K562 (cell line): ENCODE measurements around the gene CARMIL3. TPM values are rescaled to one million over a fixed set of nuclear protein-coding genes. Genes with fewer than 3 reads are reported as not detected.

Experiments used
- ATAC-seq: fragments of 200-7000 bp; cut with Tn5 transposase; 3 replicates; pipeline ENCODE4 v1.9.1; 2020; ENCODE audit warnings: moderate library complexity
- BruUV-seq: library from RNA; stranded (reverse); fragments of 400-500 nt; replicated peaks from 2 replicates; lab custom pipeline; 2021; lab: Mats Ljungman, UMichigan
- CTCF ChIA-PET: fragments of 300-600 bp; formaldehyde crosslinking; extraction: SDS; loops from one replicate; lab custom pipeline; 2021; ENCODE audit warnings: low intra/inter-chr PET ratio; lab: Yijun Ruan, JAX
- POLR2A ChIA-PET: fragments of 300-600, 350-650 bp; sonication (Branson Sonifier 250); formaldehyde crosslinking; extraction: SDS; loops from one replicate; lab custom pipeline; 2021; ENCODE audit warnings: antibody characterized with exemption, inconsistent platforms; lab: Yijun Ruan, JAX
- DNase-seq, 4 experiments: peaks; one replicate each; pipeline versions ENCODE4 v3.0.0 to v3.0.0-alpha.2; 2011 to 2018; ENCODE audit warnings: low spot score in 3 of 4, mixed read lengths in 3 of 4; ENCODE audit errors: extremely low read depth in 1 of 4
- FAIRE-seq: peaks from 2 replicates; lab custom pipeline; 2011; peaks lifted over from hg19 to GRCh38; lab: Jason Lieb, UNC
- H2AFZ ChIP-seq: 2 replicates; pipeline ENCODE4 v1.6.0; 2011; ENCODE audit warnings: low read depth, low read length, control low read depth, inconsistent platforms
- H3K27ac ChIP-seq: fragments of 200-600 bp; 3 replicates; pipeline ENCODE4 v1.8.0; 2011; ENCODE audit warnings: low read depth, mild to moderate bottlenecking, control low read depth, inconsistent platforms, low read length, moderate library complexity, mixed read lengths; ENCODE audit errors: extremely low read depth
- H3K27me3 ChIP-seq, 2 experiments: fragments of 300-600 bp in 1 of 2; 2 replicates in 1 of 2; 3 replicates in 1 of 2; pipeline versions ENCODE4 v1.6.0 to v1.8.0; 2011; ENCODE audit warnings: inconsistent platforms in 2 of 2, low read length in 2 of 2, mild to moderate bottlenecking in 1 of 2, mixed read lengths in 1 of 2, moderate library complexity in 1 of 2; ENCODE audit not compliant: control insufficient read depth in 2 of 2, insufficient read depth in 2 of 2
- H3K36me3 ChIP-seq: fragments of 300-600 bp; 3 replicates; pipeline ENCODE4 v1.8.0; 2011; ENCODE audit warnings: mild to moderate bottlenecking, low read length, inconsistent platforms; ENCODE audit not compliant: control insufficient read depth, insufficient read depth
- H3K4me1 ChIP-seq, 2 experiments: fragments of 200-600 bp in 1 of 2; replicated peaks in 1 of 2; 2 replicates in 1 of 2; 3 replicates in 1 of 2; pipeline versions ENCODE4 v1.5.1 to v1.8.0; 2011; ENCODE audit warnings: inconsistent platforms in 2 of 2, low read length in 2 of 2, mild to moderate bottlenecking in 1 of 2, mixed read lengths in 1 of 2, moderate library complexity in 1 of 2; ENCODE audit not compliant: control insufficient read depth in 2 of 2, insufficient read depth in 2 of 2
- H3K4me2 ChIP-seq: 2 replicates; pipeline ENCODE4 v1.6.1; 2011; ENCODE audit warnings: low read length, control low read depth, inconsistent platforms, mixed read lengths; ENCODE audit not compliant: insufficient read depth
- H3K4me3 ChIP-seq: fragments of 200-600 bp; sonication (generic), shearing (Covaris generic); 2 replicates; pipeline ENCODE4 v1.5.1; 2016; ENCODE audit warnings: control low read depth, inconsistent platforms
- H3K79me2 ChIP-seq: fragments of 200-600 bp; 3 replicates; pipeline ENCODE4 v1.8.0; 2011; ENCODE audit warnings: low read length, inconsistent platforms; ENCODE audit not compliant: control insufficient read depth, insufficient read depth
- H3K9ac ChIP-seq, 2 experiments: 2 replicates each; pipeline versions ENCODE4 v1.6.0 to v1.6.1; 2011; ENCODE audit warnings: low read depth in 2 of 2, low read length in 2 of 2, control low read depth in 1 of 2, inconsistent platforms in 1 of 2, mild to moderate bottlenecking in 1 of 2, mixed read lengths in 1 of 2; ENCODE audit not compliant: insufficient read depth in 1 of 2
- H3K9me1 ChIP-seq: one replicate; pipeline ENCODE4 v1.6.0; 2011; ENCODE audit warnings: inconsistent platforms, mild to moderate bottlenecking, low read length, moderate library complexity; ENCODE audit not compliant: control insufficient read depth, insufficient read depth
- H3K9me3 ChIP-seq: replicated peaks from 2 replicates; pipeline ENCODE4 v1.5.1; 2011; ENCODE audit warnings: low read depth, low read length, inconsistent platforms; ENCODE audit not compliant: control insufficient read depth, insufficient read depth
- H4K20me1 ChIP-seq: replicated peaks from 2 replicates; pipeline ENCODE4 v1.6.1; 2011; ENCODE audit warnings: low read length, inconsistent platforms, mixed read lengths; ENCODE audit not compliant: control insufficient read depth, insufficient read depth
- E2F1 ChIP-seq: sonication (generic); formaldehyde crosslinking; IDR thresholded peaks from 2 replicates; pipeline ENCODE4 v1.8.1; 2023; ENCODE audit warnings: mild to moderate bottlenecking, missing genetic modification reagents, moderate library complexity
- EP300 ChIP-seq: IDR thresholded peaks from 2 replicates; pipeline ENCODE4 v1.6.1; 2012; ENCODE audit warnings: low read length, improper control_type of control experiment
- MXD1 ChIP-seq: fragments of 250-450 bp; sonication (Bioruptor Pico); IDR thresholded peaks from 2 replicates; pipeline ENCODE4 v1.8.0; 2021; ENCODE audit warnings: borderline replicate concordance, mild to moderate bottlenecking, moderate library complexity; ENCODE audit not compliant: poor library complexity, severe bottlenecking
- NCOR1 ChIP-seq: fragments of 450-650 bp; IDR thresholded peaks from 2 replicates; pipeline ENCODE4 v1.6.1; 2016; ENCODE audit warnings: mild to moderate bottlenecking, moderate library complexity
- PBX2 ChIP-seq, 2 experiments: IDR thresholded peaks in 1 of 2; conservative IDR thresholded peaks in 1 of 2; 2 replicates each; pipeline ENCODE4 v1.6.1; 2016; ENCODE audit warnings: low read depth in 2 of 2, mild to moderate bottlenecking in 1 of 2, missing compliant biosample characterization in 1 of 2, missing genetic modification characterization in 1 of 2, moderate library complexity in 1 of 2
- PHTF2 ChIP-seq: fragments of 250-450 bp; sonication (Bioruptor Pico); IDR thresholded peaks from 2 replicates; pipeline ENCODE4 v1.5.0; 2021; ENCODE audit warnings: mild to moderate bottlenecking
- TBP ChIP-seq: optimal IDR thresholded peaks from 2 replicates; pipeline ENCODE3; 2011; ENCODE audit warnings: low read depth, low read length, improper control_type of control experiment
- ZHX1 ChIP-seq: fragments of 150-350 bp; conservative IDR thresholded peaks from 2 replicates; pipeline ENCODE4 v1.6.1; 2014; ENCODE audit warnings: low read length
- WGBS: fragments of 100-300 bp; shearing (Covaris generic); methylation state at CpG from one replicate; pipeline ENCODE4 v1.1.6; 2016; ENCODE audit warnings: low coverage, mixed read lengths; ENCODE audit not compliant: insufficient coverage; ENCODE audit errors: missing lambda C conversion rate; 5-methylcytosine and 5-hydroxymethylcytosine counted together
- in situ Hi-C: fragments of 300-500 bp; cut with MboI; formaldehyde crosslinking; loops from 4 replicates; pipeline ENCODE4 v1.15.0; 2018; ENCODE audit warnings: inconsistent platforms, mixed read lengths
- intact Hi-C: fragments of 100-400 bp; cut with micrococcal nuclease; formaldehyde crosslinking; loops from 2 replicates; pipeline ENCODE4 v1.14.2; 2022
- polyA plus RNA-seq, 8 experiments: library from polyadenylated mRNA; depleted of rRNA in 4 of 8; stranded (reverse) in 5 of 8; unstranded in 3 of 8; fragments of >200 nt; fragmentation: Nextera tagmentation in 2 of 8; fragmentation: Illumina TruSeq in 1 of 8; extraction: Ambion mirVana in 2 of 8; extraction: Trizol in 1 of 8; gene quantifications; 2 replicates each; pipeline versions ENCODE4 v1.2.1 to v1.2.3, GENCODE V29; 2011 to 2014; ENCODE audit warnings: inconsistent platforms in 1 of 8, missing spikeins in 1 of 8
- total RNA-seq, 7 experiments: library from RNA; depleted of rRNA in 6 of 7; stranded (reverse); fragments of >200 nt in 6 of 7; fragmentation: Illumina TruSeq in 2 of 7; extraction: Trizol in 2 of 7; gene quantifications; 2 replicates each; pipeline versions ENCODE4 v1.2.1 to v1.2.3, GENCODE V29; 2011 to 2021; ENCODE audit warnings: low replicate concordance in 1 of 7

The CARMIL3 gene
- total and polyA plus RNA-seq, 9 of the 15 experiments (the other 6 are each of a cell fraction or from before 2014, with no cell fraction given): 0.01 to 0.11 (median 0.05) TPM; not detected in 5

GRCh38 chr14:24053548-24054323, 1.9 kb downstream of the CARMIL3 start:
- Histone ChIP-seq H3K9me1 (no peaks in the 10 kb centered on the region), H2AFZ (no peak overlapping the region), H3K36me3 (no peaks in the 10 kb centered on the region), H3K9me3 (no peaks in the 10 kb centered on the region), H3K4me1 (peaks cover 9 to 27% of the 10 kb centered on the region in 2 experiments; a peak in 3 of 5 replicates), H3K4me3 (no peak overlapping the region), H3K27ac (no peak overlapping the region), H3K79me2 (no peaks in the 10 kb centered on the region), H3K27me3 (peaks cover 0 to 25% of the 10 kb centered on the region in 2 experiments; a peak in 2 of 5 replicates), H4K20me1 (peaks cover 4% of the 10 kb centered on the region), H3K9ac (no peak overlapping the region), H3K4me2 (no peak overlapping the region)
- POLR2A ChIA-PET: interaction anchor here (0.6 to 0.8 kb wide), 6 partner anchors 20 to 224 kb away, joined by 3 to 4 read pairs (median 3); no protein-coding TSS in a partner anchor
- CTCF ChIA-PET: no interaction called here
- no TSS peak for BruUV-seq
- 15% methylated on average over 4 of the region's 10 CpGs for WGBS
- no peak for FAIRE-seq
- in situ Hi-C loops: loop anchor here (10.0 kb wide), 1 partner anchor 381 kb away; no protein-coding TSS in a partner anchor
- intact Hi-C loops: no loop called here
- ATAC-seq: no peak
- no peak for TF ChIP-seq MXD1 (CRISPR knock-in tag)
- no peak for TF ChIP-seq NCOR1
- TF ChIP-seq PBX2 (CRISPR knock-in tag; IDR thresholded peaks at IDR 0.05; ENCODE audit: low read depth): no peak
- TF ChIP-seq PBX2 (tag; conservative IDR thresholded peaks at IDR 0.05; ENCODE audit: low read depth): no peak
- no peak for TF ChIP-seq PHTF2
- TF ChIP-seq E2F1 (CRISPR knock-in tag): no peak
- TF ChIP-seq TBP: no peak
- TF ChIP-seq EP300: no peak
- TF ChIP-seq ZHX1: no peak
- no peak for DNase-seq
